GM19240 (cell line): ENCODE measurements around the gene TMEM40.
A peak's percentile ranks its signal among the peaks of the same experiment; 100 is the strongest.
"Not testable (repeated sequence)": the region's sequence is repeated elsewhere in the genome, so short reads cannot be mapped to it uniquely, and the experiment has no call there.

Experiments
- DNase-seq: peaks from one replicate; pipeline ENCODE4 v3.0.0; 2011; ENCODE audit warnings: low spot score; ENCODE audit not compliant: insufficient read length

TMEM40 gene

DNA sequence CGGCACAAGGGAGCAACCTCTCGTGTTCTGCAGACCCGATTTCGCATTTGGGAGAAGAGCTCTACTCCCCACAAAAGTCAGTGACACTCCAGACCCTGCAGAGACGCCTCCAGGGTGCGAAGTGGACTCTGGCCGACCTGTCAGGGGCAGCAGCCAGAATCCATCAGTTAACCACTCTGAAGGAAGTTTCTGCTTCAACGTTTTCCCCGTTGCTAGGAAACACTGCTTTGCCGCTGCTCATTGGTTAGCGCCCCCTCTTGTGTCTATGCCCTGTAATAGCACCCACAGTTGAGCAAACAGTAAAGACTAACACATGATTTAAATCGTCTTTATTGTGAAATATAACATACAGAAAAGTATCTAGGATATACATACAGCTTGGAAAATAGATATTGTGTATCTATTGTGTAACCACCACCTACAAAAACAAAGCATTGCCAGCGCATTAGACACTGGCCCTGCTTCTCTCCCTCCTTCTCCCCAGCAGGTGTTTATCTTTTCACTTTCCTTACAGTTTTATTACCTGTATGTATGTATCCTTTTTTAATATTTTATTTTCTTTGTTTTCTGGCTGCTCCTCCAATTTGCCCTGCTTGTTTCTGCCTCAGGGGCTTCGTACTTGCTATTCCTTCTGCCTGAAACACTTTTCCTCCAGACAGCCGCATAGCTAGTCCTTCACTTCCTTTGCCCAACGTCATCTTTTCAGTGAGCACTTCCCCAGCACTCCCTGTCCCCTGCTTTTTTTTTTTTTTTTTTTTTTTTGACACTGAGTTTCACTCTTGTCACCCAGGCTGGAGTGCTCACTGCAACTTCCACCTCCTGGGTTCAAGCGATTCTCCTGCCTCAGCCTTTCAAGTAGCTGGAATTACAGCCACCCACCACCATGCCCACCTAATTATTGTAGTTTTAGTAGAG, 38.8 kb downstream of the TMEM40 start:
- peak; percentile 71 for DNase-seq

DNA sequence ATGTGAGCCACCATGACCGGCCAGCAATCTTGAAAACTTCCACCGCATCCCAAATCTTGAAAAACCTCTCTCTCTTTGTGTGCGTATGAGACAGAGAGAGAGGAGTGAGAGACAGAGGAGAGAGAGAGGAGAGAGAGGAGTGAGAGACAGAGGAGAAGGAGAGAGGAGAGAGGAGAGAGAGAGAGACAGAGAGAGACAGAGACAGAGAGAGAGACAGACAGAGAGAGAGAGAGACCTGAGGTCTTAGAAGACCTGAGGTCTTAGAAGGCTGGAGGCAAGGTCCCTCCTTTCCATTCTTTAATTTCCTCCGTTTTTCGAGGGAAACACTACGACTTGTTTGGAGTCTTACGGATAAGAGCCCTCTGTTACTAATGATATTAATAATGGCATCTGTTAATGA, 39.5 kb downstream of the TMEM40 start:
- DNase-seq = no peak

DNA sequence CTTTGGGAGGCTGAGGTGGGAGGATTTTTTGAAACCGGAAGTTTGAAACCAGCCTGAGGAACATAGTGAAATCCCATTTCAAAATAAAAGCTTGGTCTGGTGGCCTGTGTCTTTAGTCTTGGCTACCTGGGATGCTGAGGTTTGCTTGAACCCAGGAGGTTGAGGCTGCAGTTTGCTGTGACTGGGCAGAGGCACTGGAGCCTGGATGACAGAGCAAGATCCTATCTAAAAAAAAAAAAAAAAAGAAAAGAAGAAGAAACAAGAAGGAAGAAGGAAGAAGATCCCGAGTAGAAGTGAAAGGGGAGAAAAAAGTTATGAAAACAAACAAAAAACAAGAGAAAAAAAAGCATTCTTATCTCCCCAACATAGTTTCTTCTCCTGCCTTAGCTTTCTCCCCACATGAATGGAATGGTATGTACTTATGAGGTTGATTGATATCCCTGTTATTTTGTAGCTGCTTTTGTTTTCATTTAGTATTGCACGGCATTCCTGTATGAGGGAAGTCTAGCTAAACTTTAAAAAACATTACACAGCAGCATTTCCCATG, 42.4 kb downstream of the TMEM40 start:
- no peak for DNase-seq

DNA sequence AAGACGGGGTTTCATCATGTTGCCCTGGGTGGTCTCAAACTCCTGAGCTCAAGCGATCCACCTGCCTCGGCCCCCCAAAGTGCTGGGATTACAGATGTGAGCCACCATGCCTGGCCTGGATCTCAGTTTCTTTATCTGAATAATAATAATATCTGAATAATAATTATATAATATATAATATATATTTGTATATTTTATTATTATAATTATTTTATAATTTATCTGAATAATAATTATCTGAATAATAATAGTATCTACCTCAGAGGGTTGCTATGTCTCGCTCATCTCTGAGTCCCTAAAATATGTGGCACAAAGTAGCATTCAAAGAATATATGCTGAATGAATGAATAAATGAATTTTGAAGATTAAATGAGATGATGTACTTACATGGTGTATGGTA, 44.8 kb downstream of the TMEM40 start:
- DNase-seq = no peak

DNA sequence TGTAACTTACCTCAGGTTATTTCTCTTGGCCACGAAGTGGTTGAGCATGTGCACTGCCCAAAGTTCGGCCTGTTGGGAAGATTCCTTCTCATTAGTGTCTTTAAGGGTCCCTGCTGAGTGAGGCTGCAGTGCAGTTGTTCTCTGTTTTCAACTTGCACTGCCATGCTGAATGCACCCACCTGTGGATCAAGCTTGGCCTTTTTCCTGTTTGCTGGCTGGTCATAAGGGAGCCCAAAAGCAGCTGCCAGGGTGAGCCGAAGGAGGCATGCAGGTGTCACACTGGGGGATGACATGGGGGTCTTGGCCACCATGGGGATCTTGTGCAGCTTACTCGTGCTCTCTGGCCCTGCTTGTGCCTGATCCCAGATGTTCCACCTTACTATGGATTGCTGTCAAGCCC, 49.0 kb downstream of the TMEM40 start:
- no peak for DNase-seq

DNA sequence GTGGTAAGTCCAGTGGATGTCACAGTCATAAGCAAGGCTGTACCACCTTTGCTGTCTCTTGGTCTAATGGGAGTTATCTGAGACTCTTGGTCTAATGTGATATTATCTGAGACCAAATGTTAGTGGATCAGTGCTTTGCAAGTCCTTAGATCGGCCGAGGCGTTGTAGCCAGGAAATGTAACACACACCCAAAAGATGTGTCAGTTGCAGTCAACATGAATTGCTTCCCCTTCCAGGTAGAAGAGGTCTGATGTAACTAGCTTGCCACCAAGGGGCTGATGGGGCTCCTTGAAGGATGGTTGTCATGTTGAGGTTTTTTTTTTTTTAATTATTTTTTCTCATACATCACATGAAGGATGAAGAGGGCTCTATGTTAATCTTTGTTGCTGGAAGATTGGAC, 49.7 kb downstream of the TMEM40 start:
- DNase-seq = no peak

DNA sequence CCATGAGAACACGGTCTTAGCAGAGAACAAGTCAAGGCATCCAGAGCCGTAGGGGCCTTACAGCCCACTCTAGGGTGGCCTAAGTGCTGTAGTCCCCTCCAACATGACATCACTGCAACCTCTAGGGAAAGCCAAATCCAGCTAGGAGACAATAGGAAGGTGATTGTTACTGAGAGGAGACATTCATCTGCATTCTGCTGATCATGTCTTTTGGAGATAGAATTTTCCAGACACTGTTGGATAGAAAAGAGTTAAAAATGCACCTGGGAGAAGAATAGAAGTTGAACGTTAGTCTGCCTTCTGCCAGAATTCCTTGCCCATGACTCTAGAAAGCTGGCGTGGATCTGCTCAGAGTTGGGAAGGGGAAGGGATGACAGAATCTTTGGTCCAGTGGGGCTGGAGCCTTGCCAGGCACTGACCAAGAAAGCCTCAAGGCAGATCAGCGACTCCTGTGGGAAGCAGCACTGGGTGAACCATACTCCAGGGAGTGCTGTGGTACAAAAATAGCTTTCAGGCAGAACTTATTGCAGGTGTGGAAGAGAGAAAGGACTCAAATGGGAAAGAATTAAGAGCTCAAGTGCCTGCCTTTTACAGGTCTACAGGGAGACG, 50.4 kb downstream of the TMEM40 start:
- no peak for DNase-seq

DNA sequence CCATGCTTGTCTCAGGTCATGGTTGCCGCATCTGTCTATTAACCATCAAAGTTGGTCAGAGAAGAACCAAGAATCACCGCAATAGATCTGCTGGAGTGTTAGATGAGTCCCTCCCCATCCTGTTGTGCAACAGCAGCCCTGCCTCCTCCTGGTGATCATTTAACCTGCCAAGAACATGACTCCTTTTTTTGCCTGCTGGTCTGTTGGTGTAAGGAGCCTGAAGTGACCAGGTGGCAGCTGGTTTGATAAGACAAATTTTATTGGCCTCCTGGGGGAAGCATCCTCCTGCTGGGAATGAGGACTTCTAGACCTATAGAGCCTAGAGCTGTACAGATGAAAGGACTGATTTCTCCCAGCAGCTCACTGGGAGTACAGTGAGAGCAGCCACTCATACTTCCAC, 51.6 kb downstream of the TMEM40 start:
- DNase-seq = no peak

DNA sequence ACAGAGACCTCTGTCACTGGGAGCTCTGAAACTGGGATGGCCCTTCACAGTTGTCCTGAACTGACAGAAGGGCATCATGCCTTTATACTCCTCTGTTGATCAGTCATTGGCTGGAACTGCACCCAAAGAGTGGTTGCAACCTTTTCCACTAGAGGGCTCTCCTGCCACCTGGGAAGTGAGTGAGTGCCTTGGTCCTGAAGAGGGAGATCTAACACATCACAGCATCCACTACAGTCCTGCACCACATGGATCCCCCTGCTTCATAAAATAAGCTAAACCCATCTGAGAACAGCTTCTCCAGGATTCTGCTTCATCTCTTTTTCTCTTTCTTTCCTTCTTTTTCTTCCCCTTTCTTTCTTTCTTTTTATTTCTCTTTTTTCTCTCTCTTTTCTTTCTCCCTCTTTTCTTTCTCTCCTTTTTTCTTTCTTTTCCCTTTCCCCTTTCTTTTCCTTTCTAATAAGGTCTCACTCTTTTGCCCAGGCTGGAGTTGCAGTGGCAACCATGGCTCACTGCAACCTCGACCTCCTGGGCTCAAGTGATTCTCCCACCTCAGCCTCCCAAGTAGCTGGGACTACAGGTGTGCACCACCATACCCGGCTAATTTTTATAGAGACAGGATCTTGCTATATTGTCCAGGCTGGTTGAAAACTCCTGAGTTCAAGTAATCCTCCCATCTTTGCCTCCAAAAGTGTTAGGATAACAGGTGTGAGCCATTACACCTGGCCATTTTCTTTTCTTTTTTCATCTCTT, 52.4 kb downstream of the TMEM40 start:
- peak; percentile 67 for DNase-seq

DNA sequence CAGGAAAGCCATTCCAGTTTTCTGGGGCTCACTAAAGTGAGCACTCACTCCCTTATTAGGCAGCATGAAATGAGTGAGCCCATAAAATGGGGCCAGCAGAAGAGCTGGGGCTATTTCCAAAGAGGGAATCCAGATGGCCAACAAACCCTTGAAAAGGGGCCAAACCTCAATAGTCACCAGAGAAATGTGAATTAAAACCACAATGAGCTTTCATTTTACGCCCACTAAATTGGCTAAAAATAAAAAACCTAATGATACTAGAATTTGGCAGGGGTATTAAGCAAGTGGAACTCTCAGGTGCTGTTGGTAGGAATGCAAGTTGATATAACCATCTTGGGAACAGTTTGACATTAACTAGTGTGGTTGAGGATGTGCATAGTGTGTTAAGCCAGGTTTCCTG, 53.1 kb downstream of the TMEM40 start:
- DNase-seq = no peak

DNA sequence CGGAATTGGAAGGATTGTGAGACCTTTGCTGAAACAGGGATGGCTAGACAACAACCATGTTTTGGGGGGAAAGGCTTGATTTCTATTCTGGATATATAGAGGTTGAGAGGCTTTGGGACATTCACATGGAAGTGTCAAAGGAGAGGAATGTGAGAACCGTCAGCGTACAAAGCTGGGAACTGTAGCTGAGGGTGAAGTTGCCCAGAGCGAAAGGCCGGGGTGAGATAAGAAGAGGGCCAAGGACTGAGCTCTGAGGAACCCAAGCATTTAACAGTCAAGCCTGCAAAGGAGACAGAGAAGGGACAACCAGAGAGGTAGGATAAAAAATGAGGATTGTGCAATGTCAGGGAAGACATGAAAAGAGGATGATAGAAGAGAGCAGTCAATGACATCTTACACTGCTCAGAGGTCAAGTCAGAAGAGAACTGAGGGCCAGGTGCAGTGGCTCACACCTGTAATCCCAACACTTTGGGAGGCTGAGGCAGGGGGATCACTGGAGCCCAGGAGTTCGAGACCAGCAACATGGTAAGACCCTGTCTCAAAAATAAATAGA, 53.6 kb downstream of the TMEM40 start:
- no peak for DNase-seq

DNA sequence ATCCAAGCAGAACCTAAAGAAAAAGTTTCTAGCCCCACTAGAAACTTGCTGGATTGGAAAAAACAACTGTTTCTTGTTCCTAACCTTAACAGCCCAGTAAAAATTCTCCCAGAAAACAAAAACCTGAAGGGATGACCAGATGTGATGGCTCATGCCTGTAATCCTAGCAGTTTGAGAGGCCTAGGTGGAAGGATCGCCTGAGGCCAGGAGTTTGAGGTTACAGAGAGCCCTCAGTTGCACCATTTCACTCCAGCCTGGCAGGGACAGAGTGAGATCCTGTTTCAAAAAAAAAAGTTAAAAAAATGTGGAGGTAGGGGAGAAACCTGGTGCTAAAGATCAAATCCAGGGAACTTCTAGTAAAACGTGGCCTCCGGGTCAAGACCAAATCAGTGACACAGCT, 56.6 kb downstream of the TMEM40 start:
- no peak for DNase-seq

DNA sequence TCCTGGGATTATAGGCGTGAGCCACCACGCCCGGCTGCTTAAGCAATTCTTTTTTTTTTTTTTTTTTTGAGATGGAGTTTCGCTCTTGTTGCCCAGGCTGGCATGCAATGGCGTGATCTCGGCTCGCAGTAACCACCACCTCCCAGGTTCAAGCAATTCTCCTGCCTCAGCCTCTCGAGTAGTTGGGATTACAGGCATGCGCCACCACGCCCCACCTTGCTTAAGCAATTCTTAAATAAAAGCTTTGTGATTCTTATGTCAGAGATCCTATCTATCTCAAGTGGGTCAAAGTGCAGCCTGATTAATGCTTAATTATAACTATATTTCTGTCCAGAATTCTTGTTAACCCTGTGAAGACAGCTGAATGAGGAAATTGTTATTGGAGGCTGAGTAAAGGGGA, 57.5 kb downstream of the TMEM40 start:
- not testable (repeated sequence) for DNase-seq

DNA sequence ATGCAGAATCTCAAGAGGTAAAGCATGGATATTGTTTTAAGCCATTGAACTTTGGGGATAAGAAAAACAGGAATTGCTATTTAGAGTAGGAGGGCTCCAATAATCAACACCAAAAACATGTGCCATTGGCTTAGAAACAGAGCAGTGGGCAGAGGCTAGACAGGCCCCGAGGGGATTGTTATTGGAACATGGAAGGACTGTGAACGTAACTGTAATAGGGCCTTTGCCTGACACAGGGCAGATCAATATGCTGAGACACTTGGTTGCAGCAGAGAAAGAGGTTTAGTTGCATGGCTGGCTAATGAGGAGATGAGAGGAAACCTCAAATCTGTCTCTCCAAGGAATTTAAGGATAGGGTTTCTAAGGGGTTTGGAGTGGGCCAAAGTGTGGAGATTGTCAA, 58.3 kb downstream of the TMEM40 start:
- DNase-seq = no peak

DNA sequence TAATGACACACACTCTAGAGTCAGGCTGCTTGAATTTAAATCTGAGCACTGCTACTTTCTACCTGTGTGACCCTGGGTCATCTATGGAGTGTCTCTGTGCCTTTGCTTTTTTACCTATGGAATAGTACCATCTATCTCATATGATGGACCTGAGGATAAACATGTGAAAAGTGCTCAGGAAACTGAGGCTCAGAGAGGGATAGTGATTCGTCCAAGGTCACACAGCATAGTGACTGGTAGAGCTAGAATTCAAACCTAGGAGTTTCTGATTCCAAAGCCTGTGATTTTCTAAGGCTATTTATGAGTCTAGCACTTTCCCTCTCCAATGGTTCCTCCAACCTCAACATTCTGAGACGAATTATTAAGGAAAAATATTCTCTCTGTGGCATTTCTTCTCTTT, 63.1 kb downstream of the TMEM40 start:
- DNase-seq = no peak

DNA sequence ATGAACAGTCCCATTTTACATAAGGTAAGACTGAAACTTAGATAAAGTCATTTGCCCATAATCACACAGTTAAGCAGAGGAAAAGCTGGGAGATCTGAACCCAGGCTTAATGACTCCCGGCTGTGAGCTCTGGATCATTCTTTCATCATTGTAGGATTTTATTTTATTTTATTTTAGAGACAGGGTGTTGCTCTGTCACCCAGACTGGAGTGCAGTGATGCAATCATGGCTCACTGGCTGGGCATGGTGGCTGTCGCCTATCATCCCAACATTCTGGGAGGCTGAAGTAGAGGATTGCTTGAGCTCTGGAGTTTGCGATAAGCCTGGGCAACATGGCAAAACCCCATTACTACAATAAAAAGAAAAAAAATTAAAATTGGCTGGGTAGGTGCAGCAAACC, 63.9 kb downstream of the TMEM40 start:
- no peak for DNase-seq

DNA sequence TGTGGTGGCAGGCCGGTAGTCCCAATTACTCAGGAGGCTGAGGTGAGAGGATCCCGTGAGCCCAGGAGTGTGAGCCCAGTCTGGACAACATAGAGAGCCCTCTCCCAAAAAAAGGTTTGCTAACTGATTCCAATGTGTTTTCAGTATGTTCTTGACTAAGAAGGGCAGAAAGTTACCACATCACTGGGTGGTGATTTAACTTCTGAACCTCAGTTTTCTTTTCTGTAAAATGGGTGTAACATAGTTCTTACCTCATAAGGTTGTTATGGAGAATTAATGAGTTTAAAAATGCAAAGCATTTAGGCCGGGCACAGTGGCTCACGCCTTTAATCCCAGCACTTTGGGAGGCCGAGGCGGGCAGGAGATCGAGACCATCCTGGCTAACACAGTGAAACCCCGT, 66.6 kb downstream of the TMEM40 start:
- no peak for DNase-seq

DNA sequence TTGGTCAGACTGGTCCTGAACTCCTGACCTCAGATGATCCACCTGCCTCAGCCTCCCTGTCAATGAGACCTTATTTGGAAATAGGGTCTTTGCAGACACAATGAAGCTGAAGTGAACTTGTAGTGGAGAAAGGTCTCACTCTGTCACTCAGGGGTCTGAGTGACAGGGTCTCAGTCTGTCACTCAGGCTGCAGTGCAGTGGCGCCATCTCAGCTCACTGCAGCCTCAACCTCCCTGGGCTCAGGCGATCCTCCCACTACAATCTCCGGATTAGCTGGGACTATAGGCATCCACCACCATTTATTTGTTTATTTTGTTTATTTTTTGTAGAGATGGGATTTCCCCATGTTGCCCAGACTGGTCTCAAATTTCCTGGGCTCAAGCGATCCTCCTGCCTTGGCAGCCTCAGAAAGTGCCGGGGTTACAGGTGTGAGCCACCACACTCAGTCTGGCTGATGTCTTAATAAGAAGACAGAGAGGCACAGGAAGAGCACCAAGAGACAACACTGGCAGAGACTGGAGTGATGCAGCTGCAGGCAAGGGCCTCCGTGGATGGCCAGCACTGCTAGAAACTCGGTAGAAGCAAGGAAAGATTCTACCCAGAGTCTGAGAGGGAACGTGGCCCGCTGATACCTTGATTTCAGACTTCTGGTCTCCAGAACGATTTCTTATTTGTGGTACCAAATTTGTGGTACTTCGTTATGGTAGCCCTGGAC, 68.9 kb downstream of the TMEM40 start:
- DNase-seq = no peak

DNA sequence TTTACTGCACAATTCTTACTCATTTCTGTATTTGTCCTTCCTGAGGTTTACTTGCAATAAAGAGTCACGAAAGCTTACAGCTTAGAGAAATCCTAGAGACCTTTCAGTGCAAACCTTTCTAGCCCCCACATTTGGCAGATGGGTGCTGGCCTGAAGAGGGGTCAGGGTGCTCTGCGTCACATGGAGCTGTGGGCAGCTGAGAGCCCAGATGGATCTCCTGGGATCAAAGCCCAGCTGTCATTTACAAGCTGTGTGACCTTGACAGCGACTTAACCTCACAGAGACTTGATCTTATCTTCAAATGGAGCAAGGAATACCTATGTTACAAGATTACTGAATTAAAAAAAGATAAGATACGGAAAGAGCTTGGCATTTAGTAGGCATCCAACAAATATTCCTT, 71.1 kb downstream of the TMEM40 start:
- DNase-seq = no peak

DNA sequence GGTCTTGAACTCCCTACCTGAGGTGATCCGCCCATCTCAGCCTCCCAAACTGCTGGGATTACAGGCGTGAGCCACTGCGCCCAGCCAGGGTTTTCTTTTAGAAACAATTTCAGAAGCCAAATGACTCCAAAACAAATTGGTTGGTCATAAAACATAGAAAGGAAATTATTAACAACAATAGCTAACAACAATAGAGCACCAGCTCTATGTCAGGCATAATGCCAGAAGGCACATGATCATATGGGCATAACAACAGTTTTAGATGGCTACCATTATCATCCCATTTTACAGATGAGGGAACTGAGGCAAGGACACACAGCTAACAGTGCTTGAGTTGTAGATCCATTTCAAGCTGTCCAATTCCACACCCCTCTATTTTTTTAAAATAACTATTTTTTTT, 73.0 kb downstream of the TMEM40 start:
- DNase-seq = no peak
